ENCODE data around the gene MYH14. TPM values are rescaled to one million over a fixed set of nuclear protein-coding genes. Genes with fewer than 3 reads are reported as not detected.

MYH14 gene
- total RNA-seq, 2 experiments from 2014 or later = not detected

DNA sequence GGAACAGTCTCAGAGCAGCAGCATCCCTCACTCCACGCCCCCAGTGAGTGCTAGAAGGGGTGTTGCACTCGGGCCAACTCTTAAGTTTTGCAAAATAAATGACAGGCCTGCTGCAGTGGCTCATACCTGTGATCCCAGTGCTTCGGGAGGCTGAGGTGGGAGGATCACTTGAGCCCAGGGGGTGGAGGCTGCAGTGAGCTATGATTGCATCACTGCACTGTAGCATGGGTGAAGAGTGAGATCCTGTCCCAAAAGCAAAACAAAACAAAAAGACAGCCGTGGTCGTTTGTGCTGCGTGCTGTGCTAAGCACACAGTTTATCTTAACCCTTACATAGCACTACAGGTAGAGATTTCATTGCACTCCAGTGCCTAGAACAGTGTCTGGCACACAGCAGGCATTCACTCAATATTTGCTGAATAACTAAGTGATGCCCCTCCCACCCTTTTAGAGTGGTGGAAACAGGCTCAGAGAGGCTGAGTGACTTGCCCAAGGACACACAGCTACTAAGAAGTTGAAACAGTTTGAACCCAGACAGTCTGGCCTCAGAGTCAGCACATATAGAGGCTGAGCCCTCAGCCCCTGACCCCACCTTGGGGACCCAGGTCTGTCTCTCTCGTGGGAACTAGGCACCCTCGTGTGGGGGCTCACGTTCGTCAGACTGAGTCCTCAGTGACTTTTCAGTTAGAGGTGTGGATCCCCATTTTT, 107.5 kb downstream of the MYH14 start:
- POLR2A ChIA-PET = no interaction called here
- Mint-ChIP-seq H3K27me3 (peaks cover 63% of the 10 kb centered on the region), H3K4me3 (no peak overlapping the region), H3K4me1 (ENCODE audit: low read depth) (peaks cover 8% of the 10 kb centered on the region), H3K36me3 (ENCODE audit: low read depth) (no peaks in the 10 kb centered on the region), H3K9me3 (no peaks in the 10 kb centered on the region), H3K27ac (no peak overlapping the region)
- intact Hi-C loops (cut with micrococcal nuclease) = no loop called here
- ATAC-seq = no peak
- CTCF ChIA-PET = no interaction called here
- DNase-seq = no peak
- TF ChIP-seq, protein P1, sequence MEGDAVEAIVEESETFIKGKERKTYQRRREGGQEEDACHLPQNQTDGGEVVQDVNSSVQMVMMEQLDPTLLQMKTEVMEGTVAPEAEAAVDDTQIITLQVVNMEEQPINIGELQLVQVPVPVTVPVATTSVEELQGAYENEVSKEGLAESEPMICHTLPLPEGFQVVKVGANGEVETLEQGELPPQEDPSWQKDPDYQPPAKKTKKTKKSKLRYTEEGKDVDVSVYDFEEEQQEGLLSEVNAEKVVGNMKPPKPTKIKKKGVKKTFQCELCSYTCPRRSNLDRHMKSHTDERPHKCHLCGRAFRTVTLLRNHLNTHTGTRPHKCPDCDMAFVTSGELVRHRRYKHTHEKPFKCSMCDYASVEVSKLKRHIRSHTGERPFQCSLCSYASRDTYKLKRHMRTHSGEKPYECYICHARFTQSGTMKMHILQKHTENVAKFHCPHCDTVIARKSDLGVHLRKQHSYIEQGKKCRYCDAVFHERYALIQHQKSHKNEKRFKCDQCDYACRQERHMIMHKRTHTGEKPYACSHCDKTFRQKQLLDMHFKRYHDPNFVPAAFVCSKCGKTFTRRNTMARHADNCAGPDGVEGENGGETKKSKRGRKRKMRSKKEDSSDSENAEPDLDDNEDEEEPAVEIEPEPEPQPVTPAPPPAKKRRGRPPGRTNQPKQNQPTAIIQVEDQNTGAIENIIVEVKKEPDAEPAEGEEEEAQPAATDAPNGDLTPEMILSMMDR (IDR thresholded peaks at IDR 0.05) = no peak

DNA sequence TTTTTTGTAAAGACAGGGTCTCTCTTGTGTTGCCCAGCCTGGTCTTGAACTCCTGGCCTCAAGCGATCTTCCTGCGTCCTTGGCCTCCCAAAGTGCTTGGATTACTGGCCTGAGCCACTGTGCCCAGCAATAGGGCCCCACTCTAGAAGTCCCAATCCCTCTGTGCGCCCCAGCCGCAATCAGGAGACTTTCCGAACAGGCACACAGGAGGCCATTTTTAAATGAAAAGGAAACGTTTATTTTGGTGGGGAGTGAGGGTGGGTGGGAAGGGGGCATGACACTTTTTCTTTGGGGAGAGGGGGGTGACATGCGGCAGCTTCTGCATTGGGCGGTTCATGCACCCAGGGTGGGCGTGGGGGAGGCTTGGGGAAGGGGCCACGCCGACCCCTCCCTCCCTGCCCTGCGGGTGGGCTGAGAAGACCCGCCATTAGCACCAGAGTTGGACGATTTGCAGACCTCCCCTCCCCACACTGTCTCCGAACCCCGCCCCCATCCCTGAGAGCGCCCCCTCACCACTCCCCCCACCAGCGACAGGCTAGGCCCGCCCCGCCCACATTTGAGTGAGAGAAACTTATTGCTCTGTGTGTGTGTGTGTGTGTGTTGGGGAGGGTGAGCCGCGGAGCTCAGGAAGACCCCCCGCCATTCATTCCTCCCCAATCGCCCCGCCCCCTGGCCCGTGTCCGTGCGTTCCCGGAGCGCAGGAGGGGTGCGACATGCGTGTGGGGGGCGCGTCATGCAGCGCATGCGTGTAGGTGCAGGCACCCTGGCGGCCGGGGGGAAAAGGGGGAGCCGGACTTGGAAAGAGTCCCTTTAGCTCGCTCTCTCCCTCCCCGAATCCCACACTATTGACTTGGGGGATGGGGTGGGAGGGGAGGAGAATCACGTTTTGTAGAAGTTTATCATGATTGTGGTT, 108.6 kb downstream of the MYH14 start:
- DNase-seq (no peak), ATAC-seq (no peak)
- Mint-ChIP-seq H3K4me3 (no peak overlapping the region), H3K9me3 (no peaks in the 10 kb centered on the region), H3K36me3 (ENCODE audit: low read depth) (no peaks in the 10 kb centered on the region), H3K27ac (no peak overlapping the region), H3K4me1 (ENCODE audit: low read depth) (peaks cover 13% of the 10 kb centered on the region), H3K27me3 (peaks cover 63% of the 10 kb centered on the region)
- TF ChIP-seq, protein P1 (IDR thresholded peaks at IDR 0.05) = no peak
- POLR2A ChIA-PET = no interaction called here
- CTCF ChIA-PET = no interaction called here
- intact Hi-C loops (cut with micrococcal nuclease) = no loop called here

DNA sequence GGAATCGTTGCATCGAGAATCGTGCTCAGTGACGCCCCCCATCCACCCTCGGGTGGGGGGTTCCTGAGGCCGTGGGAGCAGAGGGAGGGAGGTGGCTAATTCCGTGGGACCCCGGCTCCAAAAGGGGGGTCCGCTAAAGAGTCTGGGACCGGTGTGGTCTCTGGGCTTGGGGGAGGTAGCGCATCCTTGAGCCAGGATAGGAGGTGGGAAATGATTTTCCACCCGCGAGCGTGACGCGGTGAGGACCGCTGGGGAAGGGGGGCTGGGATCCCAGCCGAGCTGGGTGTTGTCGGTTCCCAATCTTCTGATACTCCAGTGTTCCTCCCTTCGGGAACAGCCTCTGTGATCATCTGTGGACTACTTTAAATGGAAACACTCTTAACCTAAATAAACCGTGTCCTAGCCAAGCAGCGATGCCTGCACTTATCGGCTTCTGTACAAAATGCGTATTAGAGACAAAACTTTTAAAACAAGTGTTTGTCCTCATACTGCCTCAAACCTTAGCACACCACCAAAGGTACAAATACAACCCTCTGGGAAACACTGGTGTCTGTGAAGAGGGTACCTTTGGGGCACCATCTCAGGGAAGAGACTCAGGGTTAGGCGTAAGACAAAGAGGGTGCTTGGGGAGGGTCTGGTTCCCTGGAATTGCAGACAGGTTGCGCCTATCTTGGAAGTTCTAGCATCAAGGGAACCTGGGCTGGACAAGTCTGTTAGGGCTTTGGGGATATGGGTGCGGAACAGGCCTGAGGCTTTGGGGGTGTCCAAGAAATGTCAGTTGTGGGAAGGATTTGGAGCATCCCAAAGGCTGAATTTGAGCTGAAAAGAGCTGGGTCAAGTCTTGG, 109.8 kb downstream of the MYH14 start:
- Mint-ChIP-seq H3K4me1 (ENCODE audit: low read depth) (peaks cover 13% of the 10 kb centered on the region), H3K27ac (no peak overlapping the region), H3K27me3 (peaks cover 69% of the 10 kb centered on the region), H3K36me3 (ENCODE audit: low read depth) (no peaks in the 10 kb centered on the region), H3K9me3 (no peaks in the 10 kb centered on the region), H3K4me3 (no peak overlapping the region)
- intact Hi-C loops (cut with micrococcal nuclease) = no loop called here
- POLR2A ChIA-PET = no interaction called here
- CTCF ChIA-PET = no interaction called here
- TF ChIP-seq, protein P1 (IDR thresholded peaks at IDR 0.05) = no peak
- ATAC-seq = no peak
- no peak for DNase-seq

DNA sequence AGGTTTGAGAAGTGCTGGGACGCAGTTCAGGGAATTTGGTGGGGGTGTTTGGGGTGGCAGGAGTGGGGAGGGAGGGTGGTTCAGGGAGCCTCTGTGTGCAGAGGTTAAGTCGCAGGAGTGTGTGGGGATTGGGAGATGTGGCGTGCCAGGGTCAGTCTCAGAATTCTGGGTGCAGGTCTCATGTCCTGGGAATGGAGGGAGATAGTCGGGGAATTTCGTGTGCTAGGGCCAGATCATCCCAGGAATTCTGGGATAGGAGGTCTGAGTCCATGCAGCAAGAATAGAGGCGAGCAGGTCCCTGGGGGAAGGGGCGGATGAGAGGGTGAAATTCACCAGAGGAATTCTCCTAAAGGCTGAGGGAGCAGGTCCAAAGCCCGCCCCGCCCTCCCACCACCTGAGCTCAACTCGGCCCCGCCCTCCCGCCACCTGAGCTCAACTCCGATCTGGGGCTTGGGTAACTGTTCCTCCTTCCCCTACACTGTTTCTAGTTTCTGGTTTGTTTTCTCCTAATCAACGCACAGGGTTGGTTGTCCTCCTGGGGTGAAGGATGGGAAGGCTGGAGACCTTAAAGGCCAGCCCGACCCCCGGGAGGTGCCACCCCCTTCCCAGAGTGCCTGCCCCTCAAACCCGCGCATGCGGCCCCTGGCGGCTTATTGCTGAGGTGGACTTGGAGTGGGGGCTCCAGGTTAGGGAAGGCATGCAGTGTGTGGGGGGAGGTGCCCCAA, 110.6 kb downstream of the MYH14 start:
- Mint-ChIP-seq H3K27ac (no peak overlapping the region), H3K9me3 (no peaks in the 10 kb centered on the region), H3K4me3 (no peak overlapping the region), H3K36me3 (ENCODE audit: low read depth) (no peaks in the 10 kb centered on the region), H3K27me3 (peaks cover 67% of the 10 kb centered on the region), H3K4me1 (ENCODE audit: low read depth) (peaks cover 13% of the 10 kb centered on the region)
- ChIA-PET POLR2A (no interaction called here), CTCF (no interaction called here)
- TF ChIP-seq, protein P1 (IDR thresholded peaks at IDR 0.05) = no peak
- intact Hi-C loops (cut with micrococcal nuclease) = no loop called here
- DNase-seq = no peak
- no peak for ATAC-seq
